Dermis microvascular lymphatic vessel endothelial cell (primary cell): ENCODE data around the gene PROZ. TPM values are rescaled to one million over a fixed set of nuclear protein-coding genes. Genes with fewer than 3 reads are reported as not detected.

Source experiments
- DNase-seq, 2 donors: peaks; one replicate each; pipeline versions ENCODE4 v3.0.0 to v3.0.0-alpha.2; 2010; ENCODE audit warnings: low read depth in 2 of 2
- total RNA-seq: library from RNA; depleted of rRNA; stranded (reverse); fragments of >200 nt; gene quantifications from 2 replicates; pipeline ENCODE4 v1.2.1, GENCODE V29; 2014

Gene PROZ
- total RNA-seq, 1 donor from 2014 or later, result not detected

GRCh38 chr13:113140677-113141600, 17.5 kb upstream of the PROZ start:
- DNase-seq, result no peak

DNA sequence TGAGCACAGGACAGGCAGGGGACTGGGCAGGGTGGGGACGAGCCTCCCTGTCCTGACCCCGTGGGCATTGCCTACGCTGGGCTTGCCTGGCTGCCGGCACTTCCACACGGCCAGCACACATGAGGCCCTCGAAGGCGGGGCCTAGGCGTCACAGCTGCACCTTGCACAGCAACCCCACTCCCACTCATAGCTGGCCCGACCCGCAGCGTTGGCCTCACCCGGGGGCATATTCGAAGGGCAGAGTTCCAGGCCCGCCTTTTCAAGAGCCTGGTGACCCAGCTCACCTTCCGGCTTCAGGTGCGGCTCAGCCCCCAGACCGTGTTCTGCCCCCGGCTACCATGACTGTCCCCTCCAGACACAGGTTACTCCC, 16.9 kb upstream of the PROZ start:
- DNase-seq, result no peak

- DNase-seq, result no peak
These were observed 15.6 kb upstream of the PROZ start for GRCh38 chr13:113142876-113143275.

- DNase-seq, result no peak
These were observed 14.8 kb upstream of the PROZ start for GRCh38 chr13:113143466-113144254.

DNA sequence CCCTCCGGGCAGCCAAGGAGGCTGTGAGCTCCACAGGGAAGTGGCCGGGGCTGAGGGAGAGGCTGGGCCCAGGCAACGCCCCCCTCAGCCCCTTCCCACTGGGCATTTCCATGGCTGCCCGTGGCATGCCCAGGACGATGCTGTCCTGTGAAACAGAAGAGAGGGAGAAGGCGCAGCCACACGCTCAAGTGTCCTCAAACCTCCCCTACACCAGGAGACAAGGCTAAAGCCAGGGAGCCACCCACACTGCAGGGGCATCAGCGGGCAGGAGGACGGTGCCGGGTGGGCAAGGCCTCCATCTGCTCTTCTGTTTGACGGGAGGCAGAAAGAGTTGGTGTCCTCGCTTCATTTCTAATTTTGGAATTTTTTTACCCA, 14.2 kb upstream of the PROZ start:
- no peak for DNase-seq

GRCh38 chr13:113145496-113145895, 13.0 kb upstream of the PROZ start:
- no peak for DNase-seq

- DNase-seq, result no peak
These were observed 12.4 kb upstream of the PROZ start for GRCh38 chr13:113145911-113146598.

DNA sequence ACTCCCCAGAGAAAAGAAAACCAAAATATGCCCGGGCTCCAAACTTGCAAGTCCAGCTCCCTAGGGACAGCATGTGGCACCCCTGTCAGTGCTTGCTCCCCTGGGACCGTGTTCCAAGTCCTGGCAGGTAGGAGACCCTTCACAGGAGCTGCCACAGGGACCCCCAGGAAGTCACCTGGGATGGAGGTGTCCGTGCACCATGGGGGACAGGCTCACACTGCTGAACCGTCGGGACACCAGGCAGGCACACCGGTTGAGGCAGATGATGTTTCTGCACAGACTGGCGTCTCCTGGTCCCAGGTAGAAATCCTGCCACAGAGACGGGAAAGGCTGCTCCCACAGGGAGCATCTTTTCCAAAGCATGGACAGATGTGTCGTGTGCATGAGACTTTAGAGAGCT, 11.7 kb upstream of the PROZ start:
- DNase-seq, result no peak

GRCh38 chr13:113147206-113147605, 11.2 kb upstream of the PROZ start:
- DNase-seq, result no peak

DNA sequence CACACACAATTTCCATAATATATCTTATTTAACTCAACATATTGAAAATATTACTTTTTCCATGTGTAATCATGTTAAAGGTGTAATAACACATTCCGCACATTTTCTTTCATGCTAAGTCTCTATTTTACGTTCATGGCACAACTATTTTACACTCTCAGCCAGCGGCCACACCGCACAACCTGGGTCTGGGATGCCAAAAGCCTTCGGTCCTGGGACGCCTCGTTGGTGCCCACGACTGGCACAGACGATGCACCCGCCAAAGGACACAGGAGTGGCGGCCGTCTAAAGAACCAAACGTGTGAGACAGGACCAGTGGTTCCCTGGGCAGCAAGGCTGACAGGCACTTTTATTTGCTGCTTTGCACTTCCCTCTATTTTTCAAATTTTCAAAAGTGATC, 10.0 kb upstream of the PROZ start:
- no peak for DNase-seq

DNA sequence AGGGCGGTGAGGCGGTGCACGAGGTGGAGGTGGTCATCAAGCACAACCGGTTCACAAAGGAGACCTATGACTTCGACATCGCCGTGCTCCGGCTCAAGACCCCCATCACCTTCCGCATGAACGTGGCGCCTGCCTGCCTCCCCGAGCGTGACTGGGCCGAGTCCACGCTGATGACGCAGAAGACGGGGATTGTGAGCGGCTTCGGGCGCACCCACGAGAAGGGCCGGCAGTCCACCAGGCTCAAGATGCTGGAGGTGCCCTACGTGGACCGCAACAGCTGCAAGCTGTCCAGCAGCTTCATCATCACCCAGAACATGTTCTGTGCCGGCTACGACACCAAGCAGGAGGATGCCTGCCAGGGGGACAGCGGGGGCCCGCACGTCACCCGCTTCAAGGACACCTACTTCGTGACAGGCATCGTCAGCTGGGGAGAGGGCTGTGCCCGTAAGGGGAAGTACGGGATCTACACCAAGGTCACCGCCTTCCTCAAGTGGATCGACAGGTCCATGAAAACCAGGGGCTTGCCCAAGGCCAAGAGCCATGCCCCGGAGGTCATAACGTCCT, 9.4 kb upstream of the PROZ start:
- no peak for DNase-seq

DNA sequence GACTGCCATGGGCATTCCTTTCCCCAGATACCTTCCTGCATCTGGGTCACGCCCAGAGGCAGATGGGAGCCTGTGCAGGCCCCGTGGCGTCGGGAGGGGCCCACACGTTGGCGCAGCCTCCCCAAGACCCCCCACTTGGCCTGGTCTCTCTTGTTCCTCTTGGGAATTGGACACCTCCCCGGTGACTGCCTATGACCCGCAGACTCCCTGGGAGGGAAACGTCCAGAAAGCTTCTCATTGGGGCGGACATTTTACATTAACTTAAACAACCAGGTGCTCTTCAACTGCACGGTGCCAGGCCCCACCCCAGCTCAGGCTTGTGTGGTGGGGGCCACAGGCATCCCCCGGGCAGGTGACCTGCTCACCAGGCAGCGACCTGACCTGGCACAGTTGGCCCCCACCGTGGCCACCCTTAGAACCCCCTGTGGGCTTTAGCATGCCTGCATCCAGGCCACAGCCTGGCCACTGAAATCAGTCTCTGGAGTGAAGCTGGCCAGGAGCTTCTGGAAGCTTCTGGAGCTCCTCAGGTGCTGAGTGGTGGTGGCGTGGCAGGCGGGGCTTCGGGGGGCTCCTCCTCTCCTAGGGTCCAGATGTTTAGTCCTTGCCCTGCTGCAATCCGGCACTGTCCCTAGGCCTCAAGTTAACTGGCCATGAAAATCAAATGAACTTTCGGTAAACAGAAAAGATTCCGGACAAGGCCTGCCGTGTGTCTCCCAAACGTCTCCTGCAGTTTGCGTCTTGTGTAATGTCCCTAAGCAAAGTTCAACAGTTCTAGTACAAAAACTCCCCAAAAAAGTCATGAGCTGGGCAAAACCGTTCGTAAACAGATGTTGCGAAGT, 8.5 kb upstream of the PROZ start:
- no peak for DNase-seq

DNA sequence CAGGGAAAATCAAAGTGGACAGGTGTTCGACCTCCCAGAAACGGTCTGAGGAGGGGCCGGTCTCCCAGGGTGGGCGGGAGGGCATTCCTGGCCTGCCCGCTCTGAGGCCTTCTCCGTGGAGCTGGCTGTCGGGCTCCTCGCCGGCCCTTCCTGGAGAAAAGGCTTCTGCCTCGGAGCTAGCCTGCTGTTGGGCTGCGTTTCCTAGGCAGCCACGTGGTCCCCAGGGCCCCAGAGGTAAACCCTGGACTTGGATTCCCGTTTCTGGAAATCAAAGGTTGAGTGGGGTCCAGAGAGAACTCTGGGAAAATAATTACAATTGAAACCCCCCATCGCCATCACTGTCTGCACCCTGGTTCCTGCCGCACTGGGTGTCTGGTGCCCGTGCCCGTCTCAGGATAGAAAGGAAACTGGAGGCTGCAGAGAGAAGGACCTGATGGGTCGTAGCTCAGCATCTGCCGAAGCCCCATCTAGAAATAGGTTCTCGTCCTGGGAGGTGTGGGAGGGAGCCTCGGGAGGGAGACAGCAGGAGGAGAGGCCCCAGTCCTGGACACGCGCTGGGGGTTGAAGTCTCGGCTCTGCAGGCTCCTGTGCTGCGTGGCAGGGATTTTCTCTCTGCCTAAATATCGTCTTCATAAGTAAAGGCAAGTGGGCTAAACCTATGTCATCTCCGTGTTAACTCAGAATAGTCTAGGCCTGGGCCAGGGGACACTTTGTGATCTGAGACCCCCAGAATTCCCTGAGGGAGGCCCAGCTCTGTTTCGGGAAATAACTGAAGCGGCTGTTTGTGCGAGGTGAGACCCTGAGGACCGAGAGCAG, 7.7 kb upstream of the PROZ start:
- DNase-seq, result no peak

DNA sequence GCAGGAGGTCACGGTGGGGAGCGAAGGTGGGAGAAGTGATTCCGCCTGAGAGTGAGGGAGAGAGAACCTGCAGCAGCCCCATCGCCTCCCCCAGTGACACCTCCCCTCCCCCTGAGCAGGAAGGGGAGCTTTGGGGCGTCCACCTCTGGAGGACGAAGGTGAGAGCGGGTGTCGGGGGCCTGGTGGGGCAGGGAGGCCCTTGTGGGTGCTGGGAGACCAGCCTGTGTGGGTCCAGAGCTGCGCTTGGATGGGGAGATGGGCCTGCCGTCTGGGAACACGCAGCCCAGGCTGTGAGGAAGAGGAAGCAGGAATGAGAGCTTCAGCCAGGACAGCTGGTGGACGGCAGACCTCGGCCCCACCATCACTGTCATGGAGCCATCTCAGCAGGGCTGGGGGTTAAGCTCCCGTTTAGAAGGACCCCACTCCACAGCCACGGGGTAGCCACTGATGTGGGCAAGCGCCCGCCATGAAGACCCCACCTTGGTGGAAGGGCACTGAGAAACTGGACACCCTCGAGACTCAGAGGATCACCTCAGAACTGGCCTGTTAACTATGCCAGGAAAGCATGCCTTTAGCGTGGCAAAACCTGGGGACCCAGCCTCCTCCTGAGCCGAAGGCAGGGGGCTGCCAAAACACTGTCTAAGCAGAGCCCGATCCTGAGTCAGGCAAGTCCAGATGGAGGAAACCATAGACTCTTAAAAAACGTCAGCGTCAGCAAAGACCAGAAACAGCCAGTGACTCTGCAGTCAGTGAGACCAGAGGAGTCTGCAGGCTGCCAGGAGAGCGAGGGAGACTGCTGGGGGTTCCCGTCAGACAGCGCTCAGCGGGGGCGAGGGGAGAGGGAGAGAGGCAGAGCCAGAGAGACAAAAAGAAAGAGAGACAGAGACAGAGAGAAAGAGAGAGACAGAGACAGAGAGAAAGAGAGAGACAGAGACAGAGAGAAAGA, 6.4 kb upstream of the PROZ start:
- no peak for DNase-seq

- no peak for DNase-seq
These were observed 5.8 kb upstream of the PROZ start for GRCh38 chr13:113152691-113152983.

DNA sequence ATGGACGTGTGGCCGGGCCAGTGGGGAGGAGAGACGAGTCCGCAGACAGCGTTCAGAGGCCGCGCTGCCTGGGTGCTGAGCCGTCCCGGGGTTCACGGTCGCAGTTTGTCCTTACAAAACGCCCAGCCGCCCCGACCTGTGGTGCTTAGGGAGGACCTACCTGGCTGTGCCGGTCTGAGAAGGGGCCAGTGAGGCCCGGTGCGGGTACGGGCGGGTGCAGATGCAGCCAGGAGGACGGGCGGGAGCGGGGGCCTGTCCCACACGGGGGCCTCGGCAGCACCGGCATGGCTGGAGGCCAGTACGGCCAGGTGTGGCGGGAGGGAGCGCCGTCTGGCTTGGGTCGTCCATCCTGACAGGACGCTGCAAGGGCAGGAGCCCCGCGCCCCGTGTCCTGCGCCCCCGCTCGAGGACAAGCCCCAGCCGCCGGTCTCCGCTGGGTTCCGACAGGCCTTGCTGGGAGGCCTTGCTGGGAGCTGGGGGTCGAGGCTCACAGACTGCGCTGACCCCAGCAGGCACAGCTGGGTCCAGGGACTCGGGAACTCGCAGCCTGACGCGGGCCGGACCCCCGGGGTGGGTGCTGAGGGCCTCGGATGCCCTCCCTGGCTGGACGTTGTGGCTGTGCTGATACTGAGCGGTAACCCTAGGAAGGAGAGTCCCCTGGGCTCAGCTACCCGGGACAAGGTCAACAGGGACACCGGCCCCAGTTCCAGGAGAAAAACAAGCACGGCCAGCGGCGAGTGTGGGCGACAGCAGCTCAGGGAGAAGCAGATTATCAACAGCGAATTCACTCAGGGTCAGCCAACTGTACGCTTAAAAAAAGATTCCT, 5.3 kb upstream of the PROZ start:
- DNase-seq, result peak in 1 of 2 donors; percentile 19

DNA sequence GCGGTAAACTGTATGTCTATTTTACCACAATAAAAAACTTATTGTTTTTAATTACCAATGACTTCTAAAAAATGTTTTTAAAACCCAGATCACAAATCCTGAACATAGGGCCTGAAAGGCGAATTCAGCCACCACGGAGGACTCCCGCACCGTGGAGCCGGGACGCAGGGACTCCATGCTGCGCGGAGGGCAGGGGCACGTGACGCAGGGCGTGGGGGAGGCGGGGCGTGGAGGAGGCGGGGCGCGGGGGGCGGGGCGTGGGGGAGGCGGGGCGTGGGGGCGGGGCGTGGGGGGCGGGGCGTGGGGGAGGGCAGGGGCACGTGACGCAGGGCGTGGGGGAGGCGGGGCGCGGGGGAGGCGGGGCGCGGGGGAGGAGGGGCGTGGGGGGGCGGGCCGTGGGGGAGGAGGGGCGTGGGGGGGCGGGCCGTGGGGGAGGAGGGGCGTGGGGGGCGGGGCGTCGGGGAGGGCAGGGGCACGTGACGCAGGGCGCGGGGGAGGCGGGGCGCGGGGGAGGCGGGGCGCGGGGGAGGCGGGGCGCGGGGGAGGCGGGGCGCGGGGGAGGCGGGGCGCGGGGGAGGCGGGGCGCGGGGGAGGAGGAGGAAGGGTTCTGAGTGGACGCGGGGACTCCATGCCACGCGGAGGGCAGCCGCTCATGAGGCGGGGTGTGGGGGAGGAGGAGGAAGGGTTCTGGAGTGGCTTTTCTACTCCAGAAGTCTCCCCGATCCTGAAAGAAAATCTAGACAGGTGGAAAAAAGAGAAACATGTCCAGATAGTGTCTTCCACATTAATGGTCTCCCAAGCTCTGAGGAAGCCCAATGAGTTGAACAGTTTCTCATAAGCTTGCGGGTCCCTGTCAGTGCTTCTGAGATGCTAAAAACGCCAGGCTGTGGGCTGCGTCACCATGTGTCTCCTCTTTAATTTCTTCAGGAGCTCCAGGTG, 4.4 kb upstream of the PROZ start:
- peak; percentile 33 to 64 for DNase-seq
